ENCODE data around the gene FBXW8. TPM values are rescaled to one million over a fixed set of nuclear protein-coding genes. Genes with fewer than 3 reads are reported as not detected.

The FBXW8 gene
- total RNA-seq, 1 experiment from 2014 or later: 15.6 TPM

DNA sequence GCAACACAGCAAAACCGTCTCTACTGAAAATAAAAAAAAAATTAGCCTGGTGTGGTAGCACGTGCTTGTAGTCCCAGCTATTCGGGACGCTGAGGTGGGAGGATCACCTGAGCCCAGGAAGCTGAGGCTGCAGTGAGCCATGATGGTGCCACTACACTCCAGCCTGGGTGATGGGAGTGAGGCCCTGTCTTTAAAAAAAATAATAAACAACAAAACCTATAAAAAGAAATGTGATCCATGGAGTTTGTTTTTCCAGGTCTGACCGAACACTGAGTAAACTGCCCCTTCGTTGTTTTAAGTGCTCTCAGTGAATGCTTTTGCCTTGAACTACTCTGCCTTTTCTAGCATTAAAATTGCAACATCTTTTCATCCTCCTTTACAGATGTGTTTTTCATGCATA, 111.7 kb downstream of the FBXW8 start (continued):
- TF ChIP-seq NFATC4 (CRISPR knock-in tag; IDR thresholded peaks at IDR 0.05): no peak
- TF ChIP-seq, protein P1, sequence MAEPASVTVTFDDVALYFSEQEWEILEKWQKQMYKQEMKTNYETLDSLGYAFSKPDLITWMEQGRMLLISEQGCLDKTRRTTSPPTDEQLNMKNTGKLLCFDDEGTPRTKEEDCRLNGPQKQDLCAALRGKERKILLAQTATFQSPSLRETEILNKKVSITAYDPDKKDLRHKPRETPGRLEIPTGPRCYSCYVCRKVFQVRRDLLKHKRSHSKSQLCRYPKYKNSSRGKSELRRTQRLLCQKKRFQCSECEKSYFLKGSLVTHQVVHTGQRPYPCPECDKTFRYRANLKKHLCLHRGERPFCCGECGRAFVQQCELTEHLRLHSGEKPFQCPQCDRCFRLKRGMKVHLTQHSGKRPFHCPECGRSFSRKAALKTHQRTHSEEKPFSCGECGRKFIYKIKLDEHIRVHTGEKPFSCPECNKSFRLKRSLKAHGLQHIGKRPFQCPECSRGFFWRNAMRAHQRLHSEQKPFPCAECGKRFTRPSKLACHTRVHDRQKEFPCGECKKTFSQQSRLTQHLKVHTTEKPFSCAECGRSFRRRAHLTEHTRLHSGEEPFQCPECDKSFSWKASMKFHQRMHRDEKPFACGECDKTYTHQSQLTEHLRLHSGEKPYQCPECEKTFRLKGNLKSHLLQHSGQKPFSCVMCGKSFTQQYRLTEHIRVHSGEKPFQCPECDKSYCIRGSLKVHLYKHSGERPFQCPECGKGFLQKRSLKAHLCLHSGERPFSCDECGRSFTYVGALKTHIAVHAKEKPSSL (CRISPR knock-in tag; conservative IDR thresholded peaks at IDR 0.05): no peak
- no peak for TF ChIP-seq ZNF416 (CRISPR knock-in tag; IDR thresholded peaks at IDR 0.05)
- no peak for TF ChIP-seq RELA (CRISPR knock-in tag; IDR thresholded peaks at IDR 0.05; ENCODE audit: borderline replicate concordance)

DNA sequence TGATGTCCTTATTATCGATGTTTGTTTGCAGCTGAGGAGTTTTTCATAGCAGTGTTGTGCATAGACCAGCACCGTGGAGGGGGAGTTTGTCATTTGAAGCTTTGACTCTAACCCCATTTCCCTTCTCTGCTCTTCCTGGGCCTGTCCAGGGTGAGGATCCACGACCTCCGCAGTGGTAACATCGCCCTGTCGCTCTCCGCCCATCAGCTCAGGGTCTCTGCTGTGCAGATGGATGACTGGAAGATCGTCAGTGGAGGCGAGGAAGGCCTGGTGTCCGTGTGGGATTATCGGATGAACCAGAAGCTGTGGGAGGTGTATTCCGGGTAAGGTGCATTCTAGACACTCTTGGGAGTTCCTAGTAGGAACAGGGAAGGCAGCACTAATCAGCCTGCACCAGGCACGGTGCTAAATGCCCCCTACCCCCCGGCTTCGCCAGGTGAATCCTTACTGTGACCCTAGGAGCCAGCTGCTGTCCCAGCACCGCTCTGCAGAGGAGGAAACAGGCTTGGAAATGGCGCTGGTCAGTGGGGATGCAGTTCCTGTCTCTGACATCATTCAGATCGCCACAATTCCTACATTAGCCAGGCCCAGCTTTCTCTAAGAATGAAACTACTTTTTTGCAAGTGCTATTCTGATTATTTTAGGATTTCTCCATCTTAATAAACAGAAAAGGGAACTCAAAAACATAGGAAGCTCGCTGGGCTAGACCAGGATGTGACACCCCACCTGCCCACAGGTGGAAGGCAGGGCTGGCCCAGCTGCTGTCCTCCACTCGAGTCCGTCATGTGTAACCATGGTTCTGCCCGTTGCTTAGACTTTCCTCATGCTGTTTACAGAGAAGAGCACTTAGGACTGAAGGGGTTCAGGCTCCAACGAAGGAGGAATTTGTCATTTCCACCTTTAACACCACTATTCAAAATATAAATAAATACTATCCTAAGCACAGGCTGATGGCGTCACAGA, 113.5 kb downstream of the FBXW8 start:
- DNase-seq (ENCODE audit: low spot score) (no peak), ATAC-seq (no peak)
- Mint-ChIP-seq H3K4me1 (0 out of 2 replicates have a peak, but pooled peaks cover 2% of the 10 kb centered on the region), H3K27me3 (ENCODE audit: low read depth) (no peaks in the 10 kb centered on the region), H3K9me3 (no peaks in the 10 kb centered on the region), H3K36me3 (peaks cover 5% of the 10 kb centered on the region), H3K4me3 (no peak overlapping the region), H3K27ac (peak overlapping the region; percentile 69)
- CTCF ChIA-PET: interaction anchor here (0.7 to 4.2 kb wide), 10 partner anchors 13 to 165 kb away, joined by 3 to 17 read pairs (median 5); no protein-coding TSS in a partner anchor
- POLR2A ChIA-PET: interaction anchor here (0.5 kb wide), 1 partner anchor 141 kb away, joined by 5 read pairs; no protein-coding TSS in a partner anchor
- TF ChIP-seq, protein P2, sequence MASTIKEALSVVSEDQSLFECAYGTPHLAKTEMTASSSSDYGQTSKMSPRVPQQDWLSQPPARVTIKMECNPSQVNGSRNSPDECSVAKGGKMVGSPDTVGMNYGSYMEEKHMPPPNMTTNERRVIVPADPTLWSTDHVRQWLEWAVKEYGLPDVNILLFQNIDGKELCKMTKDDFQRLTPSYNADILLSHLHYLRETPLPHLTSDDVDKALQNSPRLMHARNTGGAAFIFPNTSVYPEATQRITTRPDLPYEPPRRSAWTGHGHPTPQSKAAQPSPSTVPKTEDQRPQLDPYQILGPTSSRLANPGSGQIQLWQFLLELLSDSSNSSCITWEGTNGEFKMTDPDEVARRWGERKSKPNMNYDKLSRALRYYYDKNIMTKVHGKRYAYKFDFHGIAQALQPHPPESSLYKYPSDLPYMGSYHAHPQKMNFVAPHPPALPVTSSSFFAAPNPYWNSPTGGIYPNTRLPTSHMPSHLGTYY (CRISPR knock-in tag; IDR thresholded peaks at IDR 0.05): no peak
- no peak for TF ChIP-seq ETV6 (CRISPR knock-in tag; IDR thresholded peaks at IDR 0.05)
- TF ChIP-seq, protein P3, sequence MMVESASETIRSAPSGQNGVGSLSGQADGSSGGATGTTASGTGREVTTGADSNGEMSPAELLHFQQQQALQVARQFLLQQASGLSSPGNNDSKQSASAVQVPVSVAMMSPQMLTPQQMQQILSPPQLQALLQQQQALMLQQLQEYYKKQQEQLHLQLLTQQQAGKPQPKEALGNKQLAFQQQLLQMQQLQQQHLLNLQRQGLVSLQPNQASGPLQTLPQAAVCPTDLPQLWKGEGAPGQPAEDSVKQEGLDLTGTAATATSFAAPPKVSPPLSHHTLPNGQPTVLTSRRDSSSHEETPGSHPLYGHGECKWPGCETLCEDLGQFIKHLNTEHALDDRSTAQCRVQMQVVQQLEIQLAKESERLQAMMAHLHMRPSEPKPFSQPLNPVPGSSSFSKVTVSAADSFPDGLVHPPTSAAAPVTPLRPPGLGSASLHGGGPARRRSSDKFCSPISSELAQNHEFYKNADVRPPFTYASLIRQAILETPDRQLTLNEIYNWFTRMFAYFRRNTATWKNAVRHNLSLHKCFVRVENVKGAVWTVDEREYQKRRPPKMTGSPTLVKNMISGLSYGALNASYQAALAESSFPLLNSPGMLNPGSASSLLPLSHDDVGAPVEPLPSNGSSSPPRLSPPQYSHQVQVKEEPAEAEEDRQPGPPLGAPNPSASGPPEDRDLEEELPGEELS (CRISPR knock-in tag; IDR thresholded peaks at IDR 0.05): no peak

DNA sequence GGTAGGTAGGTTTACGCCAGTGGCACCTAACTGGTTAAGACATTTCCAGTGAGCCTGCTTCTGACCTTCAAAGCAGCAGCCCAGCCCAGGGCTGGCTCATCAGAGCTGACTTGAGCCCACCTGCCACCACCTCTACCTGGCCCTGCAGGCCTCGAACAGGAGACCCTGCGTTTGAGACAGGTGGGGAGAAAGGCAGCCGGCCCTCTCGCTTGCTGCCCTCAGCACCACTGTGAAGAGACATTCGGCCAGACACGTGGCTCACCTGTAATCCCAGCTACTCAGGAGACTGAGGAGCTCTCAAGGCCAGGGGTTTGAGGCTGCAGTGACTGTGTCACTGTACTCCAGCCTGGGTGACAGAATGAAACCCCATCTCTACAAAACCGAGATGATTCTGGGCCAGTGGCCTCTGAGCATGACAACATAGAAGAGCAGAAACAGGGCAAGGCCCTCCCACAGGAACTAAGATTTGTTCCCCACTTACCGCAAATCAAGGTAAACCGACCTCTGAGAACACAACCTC, 114.3 kb downstream of the FBXW8 start:
- H3K4me3 Mint-ChIP-seq: no peak overlapping the region
- H3K4me1 Mint-ChIP-seq: 0 out of 2 replicates have a peak, but pooled peaks cover 2% of the 10 kb centered on the region
- CTCF ChIA-PET: interaction anchor here (0.7 to 4.2 kb wide), 7 partner anchors 15 to 164 kb away, joined by 3 to 17 read pairs (median 5); no protein-coding TSS in a partner anchor
- POLR2A ChIA-PET: interaction anchor here (0.5 kb wide), 1 partner anchor 142 kb away, joined by 5 read pairs; no protein-coding TSS in a partner anchor
- no peaks in the 10 kb centered on the region for H3K27me3 Mint-ChIP-seq (ENCODE audit: low read depth)
- peaks cover 5% of the 10 kb centered on the region for H3K36me3 Mint-ChIP-seq
- TF ChIP-seq, protein P4, sequence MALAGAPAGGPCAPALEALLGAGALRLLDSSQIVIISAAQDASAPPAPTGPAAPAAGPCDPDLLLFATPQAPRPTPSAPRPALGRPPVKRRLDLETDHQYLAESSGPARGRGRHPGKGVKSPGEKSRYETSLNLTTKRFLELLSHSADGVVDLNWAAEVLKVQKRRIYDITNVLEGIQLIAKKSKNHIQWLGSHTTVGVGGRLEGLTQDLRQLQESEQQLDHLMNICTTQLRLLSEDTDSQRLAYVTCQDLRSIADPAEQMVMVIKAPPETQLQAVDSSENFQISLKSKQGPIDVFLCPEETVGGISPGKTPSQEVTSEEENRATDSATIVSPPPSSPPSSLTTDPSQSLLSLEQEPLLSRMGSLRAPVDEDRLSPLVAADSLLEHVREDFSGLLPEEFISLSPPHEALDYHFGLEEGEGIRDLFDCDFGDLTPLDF (CRISPR knock-in tag; IDR thresholded peaks at IDR 0.05): no peak
- TF ChIP-seq ZNF232 (CRISPR knock-in tag; IDR thresholded peaks at IDR 0.05): no peak
- TF ChIP-seq ZNF121 (CRISPR knock-in tag; IDR thresholded peaks at IDR 0.05): no peak
- TF ChIP-seq FOXJ3 (CRISPR knock-in tag; IDR thresholded peaks at IDR 0.05; ENCODE audit: borderline replicate concordance): no peak
- TF ChIP-seq ZNF138 (CRISPR knock-in tag; conservative IDR thresholded peaks at IDR 0.05): no peak
- no peak for TF ChIP-seq OVOL2 (CRISPR knock-in tag; IDR thresholded peaks at IDR 0.05; ENCODE audit: borderline replicate concordance)
- TF ChIP-seq CBFB (CRISPR knock-in tag; IDR thresholded peaks at IDR 0.05; ENCODE audit: low read depth): no peak
- no peak for TF ChIP-seq JAZF1 (CRISPR knock-in tag; IDR thresholded peaks at IDR 0.05)
- TF ChIP-seq NFYB (CRISPR knock-in tag; conservative IDR thresholded peaks at IDR 0.05; ENCODE audit: low read depth): no peak
- TF ChIP-seq ZNF396 (CRISPR knock-in tag; IDR thresholded peaks at IDR 0.05; ENCODE audit: borderline replicate concordance): no peak
- no peak for TF ChIP-seq GRHL2 (CRISPR knock-in tag; IDR thresholded peaks at IDR 0.05; ENCODE audit: insufficient replicate concordance, severe bottlenecking)
- peak overlapping the region; percentile 45; the same call in 1 of the 2 replicates for H3K27ac Mint-ChIP-seq
- DNase-seq (ENCODE audit: low spot score) (no peak), ATAC-seq (no peak)
- H3K9me3 Mint-ChIP-seq: no peaks in the 10 kb centered on the region

Data from WTC11 (cell line).